Effector memory CD4-positive, alpha-beta T cell (primary cell): ENCODE measurements around the gene CADPS.

Experiments used
- DNase-seq, 3 donors: peaks; one replicate each; pipeline ENCODE4 v3.0.0-alpha.2; 2020
- H3K27ac ChIP-seq: 2 replicates; pipeline ENCODE4 v1.7.0; 2013; ENCODE audit warnings: mild to moderate bottlenecking, low read length, moderate library complexity; ENCODE audit not compliant: insufficient read depth, poor library complexity, severe bottlenecking
- H3K27me3 ChIP-seq: replicated peaks from 2 replicates; pipeline ENCODE4 v1.7.0; 2013; ENCODE audit warnings: mild to moderate bottlenecking, low read length; ENCODE audit not compliant: insufficient read depth, control insufficient read depth, poor library complexity, severe bottlenecking
- H3K36me3 ChIP-seq: 2 replicates; pipeline ENCODE4 v1.7.0; 2013; ENCODE audit warnings: mild to moderate bottlenecking, low read length, moderate library complexity; ENCODE audit not compliant: control insufficient read depth, insufficient read depth
- H3K4me1 ChIP-seq: 2 replicates; pipeline ENCODE4 v1.7.0; 2013; ENCODE audit warnings: low read length, mild to moderate bottlenecking; ENCODE audit not compliant: control insufficient read depth, insufficient read depth, poor library complexity, severe bottlenecking
- H3K4me3 ChIP-seq: 2 replicates; pipeline ENCODE4 v1.7.0; 2013; ENCODE audit warnings: low read length, low read depth, mild to moderate bottlenecking; ENCODE audit not compliant: insufficient read depth, poor library complexity, severe bottlenecking
- H3K9me3 ChIP-seq: 2 replicates; pipeline ENCODE4 v1.7.0; 2013; ENCODE audit warnings: mild to moderate bottlenecking, low read length, moderate library complexity; ENCODE audit not compliant: control insufficient read depth

CADPS gene

DNA sequence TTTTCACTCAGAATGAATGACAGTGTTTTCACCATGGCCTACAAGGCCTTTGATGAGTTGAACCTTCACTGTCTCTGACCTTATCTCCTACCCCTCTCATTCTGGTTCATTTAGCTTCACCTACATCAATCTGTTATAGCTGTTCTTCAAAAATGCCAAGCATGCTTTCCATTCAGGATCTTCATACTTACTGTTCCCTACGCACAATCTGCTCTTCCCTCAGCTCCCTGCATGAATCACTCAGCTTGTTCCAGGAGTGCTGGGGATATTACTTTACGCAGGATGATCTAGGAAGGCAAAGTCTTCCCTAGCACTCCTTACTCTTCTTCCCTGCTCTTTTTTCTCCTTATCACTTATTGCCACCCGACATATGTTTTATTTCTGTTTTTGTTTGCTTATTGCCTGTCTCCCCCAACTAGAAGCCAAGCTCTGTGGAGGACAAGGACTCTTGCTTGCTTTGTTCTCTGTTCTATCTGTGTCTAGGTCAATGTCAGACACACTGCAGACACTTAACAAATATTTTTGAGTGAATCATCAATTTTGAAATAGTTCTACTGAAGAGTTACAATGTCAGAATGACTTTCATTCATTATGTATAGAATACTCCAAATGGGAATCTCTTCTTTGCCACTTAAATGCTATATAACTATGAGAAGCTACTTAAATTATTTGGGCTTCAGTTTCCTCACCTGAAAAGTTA is 263.5 kb downstream of the CADPS start:
- Histone ChIP-seq H3K27ac (no peak overlapping the region), H3K36me3 (no peaks in the 10 kb centered on the region), H3K9me3 (no peaks in the 10 kb centered on the region), H3K4me1 (no peaks in the 10 kb centered on the region), H3K4me3 (no peak overlapping the region), H3K27me3 (no peaks in the 10 kb centered on the region)
- DNase-seq, result no peak

DNA sequence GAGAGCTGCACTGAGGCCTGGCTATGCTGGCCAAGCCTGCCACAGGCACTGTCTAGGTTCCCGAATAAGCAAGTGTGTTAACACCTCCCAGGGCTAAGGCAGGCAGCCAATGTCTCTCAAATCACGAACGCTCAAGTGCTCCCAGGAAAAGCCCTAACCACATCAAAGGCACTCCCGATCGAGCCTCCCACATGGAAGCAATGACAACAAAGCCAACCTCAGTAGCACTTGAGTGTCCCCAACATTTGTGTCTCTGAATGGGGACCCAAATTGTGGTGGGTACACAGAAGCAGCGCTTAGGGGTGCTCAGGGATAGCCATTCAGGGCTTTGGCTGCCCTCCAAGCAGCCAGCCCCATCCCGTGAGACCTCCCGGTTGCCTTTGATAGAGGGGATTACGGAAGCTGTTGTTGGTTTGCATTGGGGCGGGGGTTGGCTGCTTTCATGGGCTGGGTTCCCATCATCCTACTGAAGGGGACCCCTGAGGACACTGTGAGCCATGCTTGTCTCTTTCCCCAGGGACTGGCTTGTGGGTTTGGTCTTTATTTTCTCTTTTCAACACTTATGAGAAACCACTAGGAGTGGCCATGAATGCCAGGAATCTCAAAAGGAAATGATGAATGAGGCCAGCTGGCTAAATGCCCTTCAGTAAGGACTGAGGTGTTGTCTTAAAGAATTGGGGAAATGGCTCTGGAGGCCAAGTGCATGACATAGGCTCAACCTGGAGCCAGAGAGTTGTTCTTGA is 267.8 kb downstream of the CADPS start:
- Histone ChIP-seq H3K4me1 (no peaks in the 10 kb centered on the region), H3K4me3 (no peak overlapping the region), H3K9me3 (no peaks in the 10 kb centered on the region), H3K36me3 (no peaks in the 10 kb centered on the region), H3K27me3 (no peaks in the 10 kb centered on the region), H3K27ac (no peak overlapping the region)
- no peak for DNase-seq

DNA sequence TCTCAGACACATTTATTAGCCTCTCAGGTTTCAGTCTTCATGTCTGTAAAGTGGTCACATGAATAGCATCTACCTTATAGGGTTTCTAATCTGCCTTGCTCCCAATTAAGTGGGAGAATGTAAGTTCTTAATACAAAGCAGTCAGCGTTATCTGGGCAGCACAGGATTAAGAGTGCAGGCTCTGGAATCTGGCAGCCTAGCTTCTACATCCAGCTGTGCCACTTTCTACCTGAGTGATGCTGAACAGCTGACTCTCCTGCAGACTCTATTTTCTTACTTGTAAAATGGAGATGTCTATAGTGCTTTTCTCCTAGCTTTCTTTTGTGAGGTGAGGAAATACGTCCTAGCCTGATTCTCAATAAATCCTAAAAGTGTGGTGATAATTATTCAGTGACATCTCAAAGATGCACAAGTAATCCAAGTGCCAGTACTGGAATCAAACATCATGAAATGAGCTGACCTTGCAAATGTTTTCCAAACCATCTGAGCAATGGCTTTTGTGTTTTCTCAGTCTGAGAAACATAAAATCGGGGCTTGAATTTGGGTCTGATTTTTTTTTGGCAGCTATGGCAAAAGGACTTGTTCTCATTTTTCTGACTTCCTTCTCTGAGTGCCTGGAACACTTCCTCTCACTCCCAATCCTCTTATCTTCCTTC is 269.7 kb downstream of the CADPS start:
- Histone ChIP-seq H3K27me3 (no peaks in the 10 kb centered on the region), H3K36me3 (no peaks in the 10 kb centered on the region), H3K9me3 (no peaks in the 10 kb centered on the region), H3K27ac (no peak overlapping the region), H3K4me3 (no peak overlapping the region), H3K4me1 (no peaks in the 10 kb centered on the region)
- no peak for DNase-seq

DNA sequence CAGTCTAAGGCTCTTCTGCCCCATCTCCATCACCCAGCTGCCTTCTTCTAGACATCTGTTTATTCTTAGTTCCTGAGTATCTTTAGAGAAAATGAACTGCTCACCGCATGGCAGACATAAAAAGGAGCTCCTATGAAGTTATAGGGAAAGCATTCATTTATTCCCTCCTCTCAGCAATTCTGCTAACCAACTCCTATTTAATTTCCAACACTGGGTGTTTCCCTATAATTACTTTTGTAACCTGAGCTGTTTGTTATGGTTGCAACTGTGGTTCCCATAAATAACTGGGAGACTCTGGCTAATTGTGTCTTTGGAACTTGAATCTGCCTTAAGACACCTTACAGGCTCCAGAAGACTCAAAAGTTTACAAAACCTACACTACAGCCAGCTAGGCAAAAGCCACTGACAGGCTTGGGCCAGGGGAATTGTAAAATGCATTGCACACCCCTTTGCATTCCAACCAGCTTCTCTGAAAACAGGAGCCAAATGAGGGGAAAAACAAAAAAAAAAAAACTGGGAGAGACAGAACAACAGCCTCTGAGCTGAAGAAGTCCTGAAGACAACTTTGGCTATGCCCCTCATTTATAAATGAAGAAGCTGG is 270.4 kb downstream of the CADPS start:
- Histone ChIP-seq H3K27me3 (no peaks in the 10 kb centered on the region), H3K4me1 (no peaks in the 10 kb centered on the region), H3K4me3 (no peak overlapping the region), H3K36me3 (no peaks in the 10 kb centered on the region), H3K9me3 (no peaks in the 10 kb centered on the region), H3K27ac (no peak overlapping the region)
- no peak for DNase-seq

DNA sequence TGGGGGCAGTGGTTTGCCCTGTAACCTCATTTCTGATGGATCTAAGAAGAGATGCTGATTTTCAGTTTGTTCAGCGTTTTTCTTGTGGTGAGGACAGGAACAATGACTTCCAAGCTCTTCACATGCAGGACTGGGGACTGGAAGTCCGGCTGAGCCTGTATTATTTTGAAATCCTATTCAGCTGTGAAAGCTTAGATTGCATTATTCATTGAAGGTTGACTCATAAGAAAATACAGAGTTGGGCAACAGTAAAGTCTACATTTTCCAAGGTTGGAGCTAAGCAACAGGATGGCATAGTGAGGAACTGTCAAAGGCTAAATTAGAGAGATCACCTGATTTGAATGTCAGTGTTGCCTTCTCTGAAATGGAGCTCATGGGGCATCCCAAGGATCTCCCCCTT is 270.9 kb downstream of the CADPS start:
- no peaks in the 10 kb centered on the region for H3K4me1 ChIP-seq
- H3K27ac ChIP-seq, result no peak overlapping the region
- H3K4me3 ChIP-seq, result no peak overlapping the region
- no peak for DNase-seq
- H3K9me3 ChIP-seq, result no peaks in the 10 kb centered on the region
- H3K27me3 ChIP-seq, result no peaks in the 10 kb centered on the region
- no peaks in the 10 kb centered on the region for H3K36me3 ChIP-seq

GRCh38 chr3:62602987-62603386 is 272.2 kb downstream of the CADPS start:
- Histone ChIP-seq H3K4me1 (no peaks in the 10 kb centered on the region), H3K27ac (no peak overlapping the region), H3K27me3 (no peaks in the 10 kb centered on the region), H3K9me3 (no peaks in the 10 kb centered on the region), H3K4me3 (no peak overlapping the region), H3K36me3 (no peaks in the 10 kb centered on the region)
- no peak for DNase-seq

GRCh38 chr3:62602129-62602770 is 273.0 kb downstream of the CADPS start:
- Histone ChIP-seq H3K9me3 (no peaks in the 10 kb centered on the region), H3K4me1 (no peaks in the 10 kb centered on the region), H3K36me3 (no peaks in the 10 kb centered on the region), H3K27ac (no peak overlapping the region), H3K4me3 (no peak overlapping the region), H3K27me3 (no peaks in the 10 kb centered on the region)
- no peak for DNase-seq

DNA sequence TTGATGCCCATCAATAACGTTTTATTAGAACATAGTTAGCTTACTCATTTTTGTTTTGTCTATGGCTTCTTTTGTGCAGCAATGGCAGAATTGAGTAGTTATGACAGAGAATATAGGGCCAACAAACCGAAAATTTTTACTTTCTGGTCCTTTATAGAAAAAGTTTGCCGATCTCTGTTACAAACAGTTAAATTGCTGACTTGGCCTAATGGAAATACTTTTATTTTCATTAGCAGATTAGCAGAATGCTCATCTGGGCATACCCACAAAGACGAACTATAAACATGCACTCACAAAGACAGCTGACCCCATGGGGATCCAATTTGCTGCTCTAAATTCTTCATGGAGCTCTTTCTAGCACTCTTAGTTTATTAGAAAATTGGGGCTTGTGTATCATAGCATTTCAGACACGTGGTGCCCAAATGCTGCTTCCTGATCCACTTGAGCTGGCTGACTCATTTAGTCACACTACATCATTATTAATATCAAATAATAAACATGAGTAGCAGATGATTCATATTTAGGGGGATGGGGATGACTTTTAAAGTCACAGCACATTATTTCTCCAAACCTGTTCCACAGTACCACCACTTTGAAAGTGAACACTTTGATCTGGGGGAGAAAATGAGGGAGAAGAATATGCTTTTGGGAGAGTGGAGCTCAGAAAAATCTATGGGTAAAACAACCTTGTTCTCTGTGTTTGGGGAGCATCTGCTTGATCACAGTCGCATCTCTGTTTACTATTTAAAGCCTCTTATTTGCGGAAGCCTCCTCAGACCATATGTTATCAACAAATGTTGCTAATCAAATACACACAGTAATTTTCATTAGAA is 273.8 kb downstream of the CADPS start:
- Histone ChIP-seq H3K27ac (no peak overlapping the region), H3K4me3 (no peak overlapping the region), H3K36me3 (no peaks in the 10 kb centered on the region), H3K27me3 (no peaks in the 10 kb centered on the region), H3K4me1 (no peaks in the 10 kb centered on the region), H3K9me3 (no peaks in the 10 kb centered on the region)
- DNase-seq, result no peak

DNA sequence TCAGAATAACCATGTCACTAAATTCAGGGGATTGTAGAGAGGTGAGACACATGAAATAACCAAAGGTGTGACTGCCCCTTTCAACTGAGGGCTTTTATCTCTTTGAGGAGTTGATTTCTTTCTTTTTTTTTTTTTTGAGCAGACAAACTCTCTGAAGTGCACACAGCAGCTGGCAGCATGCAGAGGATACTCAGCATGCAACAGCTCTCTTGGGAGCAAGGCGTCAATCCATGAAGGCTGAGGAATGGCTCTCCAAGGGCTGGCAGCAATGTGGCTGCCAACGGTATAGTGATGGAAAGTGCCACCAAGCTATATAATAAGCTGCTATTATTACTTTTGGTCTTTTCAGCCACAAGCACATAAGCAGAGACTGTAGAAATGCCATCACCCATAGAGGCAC is 275.2 kb downstream of the CADPS start:
- DNase-seq, result no peak
- no peaks in the 10 kb centered on the region for H3K4me1 ChIP-seq
- no peaks in the 10 kb centered on the region for H3K9me3 ChIP-seq
- no peak overlapping the region for H3K4me3 ChIP-seq
- H3K36me3 ChIP-seq, result no peaks in the 10 kb centered on the region
- H3K27me3 ChIP-seq, result no peaks in the 10 kb centered on the region
- H3K27ac ChIP-seq, result no peak overlapping the region
